Spinal cord (tissue), 10 donors: ENCODE measurements around the gene ERAS. TPM values are rescaled to one million over a fixed set of nuclear protein-coding genes. Genes with fewer than 3 reads are reported as not detected.
"Not testable (repeated sequence)": the region's sequence is repeated elsewhere in the genome, so short reads cannot be mapped to it uniquely, and the experiment has no call there.

ENCODE experiments used
- DNase-seq, 6 donors: peaks; one replicate each; pipeline versions ENCODE4 v3.0.0 to v3.0.0-alpha.2; 2013 to 2015; ENCODE audit warnings: low spot score in 6 of 6, low read depth in 4 of 6
- H3K27ac ChIP-seq: one replicate; pipeline ENCODE4 v1.5.1; 2013; ENCODE audit warnings: low read depth, low read length, control low read depth
- H3K27me3 ChIP-seq: one replicate; pipeline ENCODE4 v1.6.1; 2013; ENCODE audit warnings: low read length; ENCODE audit not compliant: control insufficient read depth, insufficient read depth
- H3K36me3 ChIP-seq: one replicate; pipeline ENCODE4 v1.6.1; 2013; ENCODE audit warnings: low read length; ENCODE audit not compliant: control insufficient read depth, insufficient read depth
- H3K4me1 ChIP-seq: one replicate; pipeline ENCODE4 v1.6.1; 2013; ENCODE audit warnings: low read length; ENCODE audit not compliant: control insufficient read depth, insufficient read depth
- H3K4me3 ChIP-seq: one replicate; pipeline ENCODE4 v1.5.1; 2013; ENCODE audit warnings: low read depth, low read length, control low read depth
- H3K9me3 ChIP-seq: one replicate; pipeline ENCODE4 v1.6.1; 2013; ENCODE audit warnings: low read length; ENCODE audit not compliant: control insufficient read depth, insufficient read depth
- WGBS: methylation state at CpG from one replicate; pipeline ENCODE4 v1.1.5; 2013; ENCODE audit warnings: missing lambda C conversion rate; ENCODE audit not compliant: insufficient coverage; 5-methylcytosine and 5-hydroxymethylcytosine counted together
- polyA plus RNA-seq, 2 donors: library from polyadenylated mRNA; unstranded; fragments of 120-200 nt; gene quantifications; one replicate each; pipeline ENCODE4 v1.2.1, GENCODE V29; 2013; ENCODE audit not compliant: insufficient read length in 2 of 2
- total RNA-seq, 2 donors: library from RNA; depleted of rRNA in 1 of 2; stranded (reverse); fragments of 120-200 nt in 1 of 2; fragments of >200 nt in 1 of 2; gene quantifications; one replicate each; pipeline versions ENCODE4 v1.2.3 to v1.2.4, GENCODE V29; 2013 to 2014
- donor health status: healthy.

Gene ERAS
- total and polyA plus RNA-seq, 4 donors, result 0.22 to 0.78 (median 0.73) TPM; not detected in 1

DNA sequence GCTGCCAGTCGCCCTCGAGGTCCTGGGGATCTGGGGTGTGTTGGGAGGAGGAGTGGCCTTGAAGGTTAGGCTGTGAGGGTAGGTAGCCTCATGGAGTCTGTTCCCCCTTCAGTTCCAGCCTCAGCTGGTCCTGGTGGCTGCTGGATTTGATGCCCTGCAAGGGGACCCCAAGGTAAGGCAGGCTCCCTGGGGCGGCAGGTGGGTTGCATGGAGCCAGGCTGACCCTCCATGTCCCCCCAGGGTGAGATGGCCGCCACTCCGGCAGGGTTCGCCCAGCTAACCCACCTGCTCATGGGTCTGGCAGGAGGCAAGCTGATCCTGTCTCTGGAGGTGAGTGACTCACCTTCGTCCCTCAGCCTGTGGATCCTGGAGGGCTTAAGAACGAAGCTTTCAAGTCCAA, 11.6 kb upstream of the ERAS start:
- H3K4me1 ChIP-seq, result no peaks in the 10 kb centered on the region
- no peaks in the 10 kb centered on the region for H3K27me3 ChIP-seq
- no peaks in the 10 kb centered on the region for H3K9me3 ChIP-seq
- WGBS, result 87% methylated on average over 8 of the region's 8 CpGs
- DNase-seq, result no peak
- peaks cover 41% of the 10 kb centered on the region for H3K36me3 ChIP-seq
- no peak overlapping the region for H3K4me3 ChIP-seq
- H3K27ac ChIP-seq, result no peak overlapping the region

DNA sequence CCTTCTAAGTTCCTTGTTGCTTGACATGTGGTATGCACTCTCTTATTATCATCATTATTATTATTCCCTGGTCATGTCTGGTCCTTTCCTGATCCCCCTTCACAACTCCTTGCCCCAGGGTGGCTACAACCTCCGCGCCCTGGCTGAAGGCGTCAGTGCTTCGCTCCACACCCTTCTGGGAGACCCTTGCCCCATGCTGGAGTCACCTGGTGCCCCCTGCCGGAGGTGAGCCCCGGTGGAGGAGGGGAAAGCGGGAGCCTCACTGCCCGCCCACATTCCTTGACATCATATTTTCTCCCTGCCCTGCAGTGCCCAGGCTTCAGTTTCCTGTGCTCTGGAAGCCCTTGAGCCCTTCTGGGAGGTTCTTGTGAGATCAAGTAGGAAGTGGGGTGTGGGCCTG, 11.0 kb upstream of the ERAS start:
- Histone ChIP-seq H3K27ac (no peak overlapping the region), H3K4me3 (no peak overlapping the region), H3K36me3 (peaks cover 45% of the 10 kb centered on the region), H3K27me3 (no peaks in the 10 kb centered on the region), H3K9me3 (no peaks in the 10 kb centered on the region), H3K4me1 (no peaks in the 10 kb centered on the region)
- WGBS, result 86% methylated on average over 4 of the region's 8 CpGs
- DNase-seq, result no peak

DNA sequence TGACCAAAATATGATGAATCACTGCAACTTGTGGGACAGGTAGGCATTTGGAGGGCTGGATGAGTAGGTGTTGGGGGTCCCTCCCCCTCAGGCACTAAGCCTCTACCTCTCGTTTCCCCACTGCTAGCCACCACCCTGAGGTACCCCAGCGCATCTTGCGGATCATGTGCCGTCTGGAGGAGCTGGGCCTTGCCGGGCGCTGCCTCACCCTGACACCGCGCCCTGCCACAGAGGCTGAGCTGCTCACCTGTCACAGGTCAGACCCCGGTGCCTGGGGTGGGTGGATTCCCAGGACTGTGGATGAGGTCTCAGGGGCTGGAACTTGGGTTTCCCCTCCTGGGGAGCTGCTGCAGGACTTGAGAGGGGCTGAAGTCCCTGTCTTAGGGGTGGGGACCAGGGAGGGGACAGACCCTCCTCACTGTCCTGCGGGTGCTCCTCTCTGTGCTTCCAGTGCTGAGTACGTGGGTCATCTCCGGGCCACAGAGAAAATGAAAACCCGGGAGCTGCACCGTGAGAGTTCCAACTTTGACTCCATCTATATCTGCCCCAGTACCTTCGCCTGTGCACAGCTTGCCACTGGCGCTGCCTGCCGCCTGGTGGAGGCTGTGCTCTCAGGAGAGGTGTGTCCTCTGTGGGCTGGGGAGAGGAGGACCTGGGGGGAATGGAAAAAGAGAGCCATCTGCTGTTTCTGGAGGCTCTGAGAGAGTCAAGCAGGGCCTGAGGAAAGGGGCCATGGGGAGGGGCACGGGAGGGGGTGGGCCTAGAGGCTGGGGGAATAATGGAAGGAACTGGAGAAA, 10.1 kb upstream of the ERAS start:
- no peak for DNase-seq
- H3K4me1 ChIP-seq, result no peaks in the 10 kb centered on the region
- no peak overlapping the region for H3K27ac ChIP-seq
- H3K9me3 ChIP-seq, result no peaks in the 10 kb centered on the region
- WGBS, result 85% methylated on average over 16 of the region's 18 CpGs
- H3K4me3 ChIP-seq, result no peak overlapping the region
- H3K36me3 ChIP-seq, result peaks cover 46% of the 10 kb centered on the region
- no peaks in the 10 kb centered on the region for H3K27me3 ChIP-seq

DNA sequence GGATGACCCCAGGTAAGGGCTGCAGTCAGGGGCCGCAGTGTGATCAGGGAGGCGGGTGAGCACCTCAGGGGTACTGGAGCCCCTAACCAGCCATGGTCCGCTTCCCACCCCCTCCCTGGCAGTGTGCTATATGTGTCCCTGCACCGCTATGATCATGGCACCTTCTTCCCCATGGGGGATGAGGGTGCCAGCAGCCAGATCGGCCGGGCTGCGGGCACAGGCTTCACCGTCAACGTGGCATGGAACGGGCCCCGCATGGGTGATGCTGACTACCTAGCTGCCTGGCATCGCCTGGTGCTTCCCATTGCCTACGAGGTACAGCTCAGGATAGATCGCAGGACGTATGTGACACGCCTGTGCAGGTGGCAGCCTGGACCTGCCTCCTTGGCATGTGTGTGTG, 8.2 kb upstream of the ERAS start:
- DNase-seq, result no peak
- peaks cover 58% of the 10 kb centered on the region for H3K36me3 ChIP-seq
- H3K9me3 ChIP-seq, result no peaks in the 10 kb centered on the region
- 86% methylated on average over 16 of the region's 16 CpGs for WGBS
- no peaks in the 10 kb centered on the region for H3K4me1 ChIP-seq
- H3K27ac ChIP-seq, result no peak overlapping the region
- no peaks in the 10 kb centered on the region for H3K27me3 ChIP-seq
- H3K4me3 ChIP-seq, result no peak overlapping the region

DNA sequence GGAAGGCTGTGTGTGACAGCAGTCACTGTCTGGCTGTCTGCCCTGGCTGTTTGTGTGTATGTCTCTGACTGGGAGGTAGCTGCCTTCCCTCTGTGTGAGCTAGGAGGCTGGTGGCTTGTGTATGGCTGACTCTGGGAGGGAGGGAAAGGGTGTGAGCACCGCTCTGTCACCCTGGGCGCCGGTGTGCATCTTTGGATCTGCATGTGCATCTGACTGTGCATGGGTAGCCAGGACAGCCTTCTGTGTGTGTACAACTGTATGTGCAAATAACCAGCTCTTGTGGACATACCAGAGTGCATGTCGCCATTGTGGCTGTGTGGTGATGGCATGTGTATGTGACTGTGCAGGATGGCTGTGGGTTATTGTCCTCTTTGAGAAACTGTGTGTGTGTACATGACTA, 7.4 kb upstream of the ERAS start:
- H3K4me3 ChIP-seq, result no peak overlapping the region
- H3K27ac ChIP-seq, result no peak overlapping the region
- H3K4me1 ChIP-seq, result no peaks in the 10 kb centered on the region
- H3K9me3 ChIP-seq, result no peaks in the 10 kb centered on the region
- 80% methylated on average over 4 of the region's 4 CpGs for WGBS
- no peak for DNase-seq
- H3K27me3 ChIP-seq, result no peaks in the 10 kb centered on the region
- H3K36me3 ChIP-seq, result peaks cover 62% of the 10 kb centered on the region

DNA sequence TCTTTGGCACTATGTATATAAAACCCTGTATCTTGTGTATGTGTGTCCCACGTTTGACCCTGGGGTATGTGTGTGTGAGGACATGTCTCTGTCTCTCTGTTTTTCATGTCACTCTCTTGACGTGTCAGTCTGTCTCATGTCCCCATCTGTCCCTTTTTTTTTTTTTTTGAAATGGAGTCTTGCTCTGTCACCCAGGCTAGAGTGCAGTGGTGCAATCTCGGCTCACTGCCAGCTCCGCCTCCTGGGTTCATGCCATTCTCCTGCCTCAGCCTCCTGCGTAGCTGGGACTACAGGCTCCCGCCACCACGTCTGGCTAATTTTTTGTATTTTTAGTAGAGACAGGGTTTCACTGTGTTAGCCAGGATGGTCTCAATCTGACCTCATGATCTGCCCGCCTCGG, 6.9 kb upstream of the ERAS start:
- not testable (repeated sequence) for H3K27me3 ChIP-seq, H3K4me1 ChIP-seq, DNase-seq, H3K27ac ChIP-seq, H3K4me3 ChIP-seq, H3K9me3 ChIP-seq
- WGBS, result 82% methylated on average over 3 of the region's 9 CpGs
- H3K36me3 ChIP-seq, result peaks cover 66% of the 10 kb centered on the region

DNA sequence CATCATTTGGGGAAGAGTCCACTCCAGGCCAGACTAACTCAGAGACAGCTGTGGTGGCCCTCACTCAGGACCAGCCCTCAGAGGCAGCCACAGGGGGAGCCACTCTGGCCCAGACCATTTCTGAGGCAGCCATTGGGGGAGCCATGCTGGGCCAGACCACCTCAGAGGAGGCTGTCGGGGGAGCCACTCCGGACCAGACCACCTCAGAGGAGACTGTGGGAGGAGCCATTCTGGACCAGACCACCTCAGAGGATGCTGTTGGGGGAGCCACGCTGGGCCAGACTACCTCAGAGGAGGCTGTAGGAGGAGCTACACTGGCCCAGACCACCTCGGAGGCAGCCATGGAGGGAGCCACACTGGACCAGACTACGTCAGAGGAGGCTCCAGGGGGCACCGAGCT, 3.3 kb upstream of the ERAS start:
- DNase-seq, result peak in 1 of 6 donors; percentile 47

DNA sequence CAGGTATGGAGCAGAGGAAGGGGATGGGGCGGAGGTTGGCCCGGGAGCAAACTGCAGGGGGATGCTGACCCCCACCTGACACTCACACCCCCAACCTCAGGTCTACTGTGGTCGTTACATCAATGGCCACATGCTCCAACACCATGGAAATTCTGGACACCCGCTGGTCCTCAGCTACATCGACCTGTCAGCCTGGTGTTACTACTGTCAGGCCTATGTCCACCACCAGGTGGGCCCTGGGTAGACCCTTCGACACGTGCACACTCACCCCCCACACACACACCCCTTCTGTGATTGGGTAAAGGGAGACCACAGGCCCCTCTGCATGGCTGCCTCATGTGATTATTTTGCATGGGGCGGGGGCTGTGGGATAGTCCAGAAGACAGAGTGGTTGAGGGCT, 2.2 kb upstream of the ERAS start:
- peaks cover 2% of the 10 kb centered on the region for H3K9me3 ChIP-seq
- H3K4me1 ChIP-seq, result no peaks in the 10 kb centered on the region
- H3K4me3 ChIP-seq, result no peak overlapping the region
- peaks cover 47% of the 10 kb centered on the region for H3K36me3 ChIP-seq
- 66% methylated on average over 3 of the region's 8 CpGs for WGBS
- H3K27me3 ChIP-seq, result no peaks in the 10 kb centered on the region
- DNase-seq, result no peak
- no peak overlapping the region for H3K27ac ChIP-seq

More for the DNA sequence above, 3.3 kb upstream of the ERAS start:
- no peaks in the 10 kb centered on the region for H3K4me1 ChIP-seq
- peaks cover 50% of the 10 kb centered on the region for H3K36me3 ChIP-seq
- no peaks in the 10 kb centered on the region for H3K27me3 ChIP-seq
- H3K9me3 ChIP-seq, result peaks cover 2% of the 10 kb centered on the region
- H3K27ac ChIP-seq, result no peak overlapping the region
- WGBS, result 52% methylated on average over 6 of the region's 6 CpGs
- H3K4me3 ChIP-seq, result no peak overlapping the region

DNA sequence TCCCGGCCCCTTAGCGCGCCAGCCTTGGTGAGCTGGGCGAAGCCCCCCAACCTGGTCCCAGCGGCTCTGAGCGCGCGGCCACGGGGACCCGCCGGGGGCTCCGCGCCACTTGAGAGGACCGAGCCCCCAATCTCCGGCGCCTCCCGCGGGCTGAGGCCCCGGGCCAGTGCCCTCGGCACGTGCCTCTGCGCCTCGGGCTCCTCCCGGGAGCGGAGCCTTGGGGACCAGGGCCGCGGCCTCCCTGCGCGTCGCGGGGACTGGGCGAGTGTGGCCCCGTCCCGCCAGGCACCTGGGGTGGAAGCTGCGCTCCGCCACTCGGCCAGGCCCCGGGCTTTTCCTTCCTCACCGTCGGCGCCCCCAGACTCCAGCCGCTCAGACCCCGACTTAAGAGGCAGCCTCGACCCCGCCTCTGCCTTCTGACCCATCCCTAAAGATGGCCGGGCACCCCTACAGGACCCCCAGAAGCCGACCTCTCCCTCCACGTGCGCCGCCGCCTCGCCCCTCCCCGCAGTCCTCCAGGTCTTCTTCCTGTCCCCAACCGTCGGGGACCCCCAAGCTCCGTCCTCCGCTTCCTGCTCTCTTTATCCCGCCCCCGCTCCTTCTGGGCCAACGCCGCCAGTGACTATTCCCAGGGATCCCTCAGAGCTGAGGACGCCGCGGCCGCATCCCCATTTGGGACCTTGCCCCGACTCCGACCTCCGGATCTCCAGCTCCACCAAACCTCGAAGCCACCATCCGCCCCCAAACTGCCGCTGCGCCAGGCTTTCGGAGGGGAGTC, 752 bp downstream of the ERAS start:
- peaks cover 3% of the 10 kb centered on the region for H3K27me3 ChIP-seq
- H3K9me3 ChIP-seq, result peaks cover 2% of the 10 kb centered on the region
- WGBS, result 44% methylated on average over 71 of the region's 73 CpGs

DNA sequence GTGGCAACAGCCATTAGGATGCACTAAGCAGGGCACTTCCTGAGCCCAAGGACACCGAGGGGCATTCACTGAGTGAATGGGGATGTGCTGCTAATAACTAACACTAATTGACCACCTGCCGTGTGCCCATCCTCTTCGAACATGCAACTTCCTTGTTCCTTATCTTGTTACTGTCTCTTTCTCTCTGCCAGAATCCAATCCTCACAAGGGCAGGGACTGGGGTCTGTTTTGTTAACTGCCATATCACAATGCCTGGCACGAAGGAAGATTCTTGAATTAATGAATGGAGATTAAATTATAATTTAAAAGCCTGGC, 1.3 kb downstream of the ERAS start:
- Histone ChIP-seq H3K27ac (no peak overlapping the region), H3K4me1 (peaks cover 3% of the 10 kb centered on the region), H3K9me3 (peaks cover 2% of the 10 kb centered on the region), H3K27me3 (peaks cover 3% of the 10 kb centered on the region), H3K4me3 (no peak overlapping the region), H3K36me3 (peaks cover 52% of the 10 kb centered on the region)
- no peak for DNase-seq
- WGBS, result no CpG with 5 or more reads among the region's 4 CpGs

More for the DNA sequence above, 752 bp downstream of the ERAS start:
- H3K27ac ChIP-seq, result no peak overlapping the region
- peaks cover 3% of the 10 kb centered on the region for H3K4me1 ChIP-seq
- H3K4me3 ChIP-seq, result no peak overlapping the region
- H3K36me3 ChIP-seq, result peaks cover 56% of the 10 kb centered on the region
- DNase-seq, result no peak
